NCI-H69 (cell line): Measurements from ENCODE around the gene TTC28.
"Not testable (repeated sequence)": the region's sequence is repeated elsewhere in the genome, so short reads cannot be mapped to it uniquely, and the experiment has no call there.

Experiments
- DNase-seq: peaks from one replicate; lab custom pipeline; 2025; lab: John Stamatoyannopoulos, UW

The TTC28 gene

DNA sequence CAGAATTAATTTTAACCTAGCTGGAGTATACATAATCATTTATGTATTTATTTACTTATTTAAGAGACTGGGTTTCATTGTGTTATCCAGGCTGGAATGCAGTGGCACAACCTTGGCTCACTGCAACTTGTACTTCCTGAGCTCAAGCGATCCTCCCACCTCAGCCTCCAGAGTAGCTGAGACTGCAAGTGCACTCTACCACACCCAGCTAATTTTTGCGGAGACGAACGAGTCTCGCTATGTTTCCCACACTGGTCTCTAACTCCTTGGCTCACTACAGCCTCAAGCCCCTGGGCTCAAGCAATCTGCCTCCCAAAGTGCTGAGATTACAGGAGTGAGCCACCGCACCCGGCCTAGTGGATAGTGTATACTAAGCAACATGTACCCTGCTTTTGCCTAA, 1.5 kb downstream of the TTC28 start:
- DNase-seq: not testable (repeated sequence)

DNA sequence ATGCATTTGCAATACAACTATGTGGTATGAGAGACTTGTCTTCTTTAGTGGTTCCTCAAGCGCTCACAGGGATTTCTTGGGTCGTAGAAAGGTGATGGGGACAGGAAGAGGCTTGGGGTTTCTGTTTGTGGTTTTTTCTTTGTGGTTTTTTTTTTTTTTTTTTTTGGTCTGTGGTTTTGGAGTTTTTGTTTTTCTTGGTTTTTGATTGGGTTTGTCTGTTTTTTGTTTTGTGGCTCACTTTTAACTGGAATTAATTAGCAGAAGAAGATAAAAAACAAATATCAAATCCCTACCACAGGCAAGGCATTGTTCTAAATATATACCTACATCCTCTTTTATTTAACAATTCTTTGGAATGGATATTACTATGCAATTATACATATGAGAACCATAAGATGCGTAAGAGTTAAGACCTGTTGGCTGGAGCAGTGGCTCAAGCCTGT, 5.5 kb downstream of the TTC28 start:
- no peak for DNase-seq

DNA sequence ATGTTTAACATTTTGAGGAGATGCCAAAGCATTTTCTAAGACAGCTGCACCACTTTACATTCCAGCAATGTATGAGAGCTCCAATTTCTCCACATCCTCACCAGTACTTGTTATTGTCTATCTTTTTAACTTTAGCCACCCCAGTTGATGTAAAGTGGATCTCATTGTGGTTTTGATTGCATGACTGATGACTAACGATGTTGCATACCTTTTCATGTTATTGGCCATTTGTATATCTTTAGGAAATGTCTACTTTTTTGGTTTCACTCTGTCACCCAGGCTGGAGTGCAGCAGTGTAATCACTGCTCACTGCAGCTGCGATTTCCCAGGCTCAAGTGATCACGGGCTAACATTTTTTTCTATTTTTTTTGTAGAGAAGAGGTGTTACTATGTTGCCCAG, 8.9 kb downstream of the TTC28 start:
- no peak for DNase-seq

DNA sequence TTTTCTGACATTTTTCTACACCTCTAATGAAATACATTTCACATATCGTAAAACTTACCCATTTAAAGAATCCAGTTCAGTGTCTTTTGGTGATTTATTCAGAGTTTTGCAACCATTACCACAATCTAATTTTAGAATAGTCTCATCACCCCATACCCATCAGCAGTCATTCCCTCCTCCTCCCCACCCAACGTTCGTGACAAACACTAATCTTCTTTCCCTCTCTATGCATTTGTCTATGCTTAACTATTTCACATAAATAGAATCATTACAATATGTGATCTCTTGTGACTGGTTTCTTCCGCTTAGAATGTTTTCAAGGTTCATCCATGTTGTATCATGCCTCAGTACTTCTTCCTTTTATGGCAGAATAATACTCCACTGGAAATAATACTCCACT, 9.5 kb downstream of the TTC28 start:
- no peak for DNase-seq

DNA sequence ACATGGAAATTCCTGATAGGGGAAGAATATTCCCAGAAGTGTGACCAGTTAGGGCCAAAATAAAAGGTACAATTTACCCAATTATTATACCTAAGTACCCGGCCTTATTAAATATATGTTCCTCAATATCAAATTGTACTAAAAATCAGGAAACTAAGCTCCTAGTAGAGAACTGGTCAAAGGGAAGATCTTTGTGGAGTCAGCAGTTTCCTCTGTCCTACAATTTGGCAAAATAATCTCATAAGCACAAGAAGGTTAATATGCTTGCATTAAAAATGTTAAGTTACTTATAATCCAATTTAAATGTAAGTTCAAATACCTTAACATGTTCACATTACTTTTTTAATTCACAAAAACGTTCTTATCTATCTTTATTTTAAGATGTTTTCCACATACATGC, 10.3 kb downstream of the TTC28 start:
- no peak for DNase-seq

DNA sequence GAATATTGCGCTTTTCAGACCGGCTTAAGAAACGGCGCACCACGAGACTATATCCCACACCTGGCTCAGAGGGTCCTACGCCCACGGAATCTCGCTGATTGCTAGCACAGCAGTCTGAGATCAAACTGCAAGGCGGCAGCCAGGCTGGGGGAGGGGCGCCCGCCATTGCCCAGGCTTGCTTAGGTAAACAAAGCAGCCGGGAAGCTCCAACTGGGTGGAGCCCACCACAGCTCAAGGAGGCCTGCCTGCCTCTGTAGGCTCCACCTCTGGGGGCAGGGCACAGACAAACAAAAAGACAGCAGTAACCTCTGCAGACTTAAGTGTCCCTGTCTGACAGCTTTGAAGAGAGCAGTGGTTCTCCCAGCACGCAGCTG, 16.1 kb downstream of the TTC28 start:
- not testable (repeated sequence) for DNase-seq

DNA sequence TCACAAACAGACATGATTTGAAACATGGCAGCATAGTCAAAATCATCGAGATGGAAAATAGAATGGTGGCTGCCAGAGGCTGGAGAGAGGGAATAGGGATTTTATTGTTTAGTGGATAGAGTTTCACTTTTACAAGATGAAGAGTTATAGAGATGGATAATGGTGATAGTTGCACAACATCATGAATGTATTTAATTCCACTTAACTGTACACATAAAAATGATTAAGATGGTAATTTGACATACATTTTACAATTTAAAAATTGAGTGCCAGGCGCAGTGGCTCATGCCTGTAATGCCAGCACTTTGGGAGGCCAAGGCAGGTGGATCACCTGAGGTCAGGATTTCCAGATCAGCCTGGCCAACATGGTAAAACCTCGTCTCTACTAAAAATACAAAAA, 21.2 kb downstream of the TTC28 start:
- DNase-seq: no peak

DNA sequence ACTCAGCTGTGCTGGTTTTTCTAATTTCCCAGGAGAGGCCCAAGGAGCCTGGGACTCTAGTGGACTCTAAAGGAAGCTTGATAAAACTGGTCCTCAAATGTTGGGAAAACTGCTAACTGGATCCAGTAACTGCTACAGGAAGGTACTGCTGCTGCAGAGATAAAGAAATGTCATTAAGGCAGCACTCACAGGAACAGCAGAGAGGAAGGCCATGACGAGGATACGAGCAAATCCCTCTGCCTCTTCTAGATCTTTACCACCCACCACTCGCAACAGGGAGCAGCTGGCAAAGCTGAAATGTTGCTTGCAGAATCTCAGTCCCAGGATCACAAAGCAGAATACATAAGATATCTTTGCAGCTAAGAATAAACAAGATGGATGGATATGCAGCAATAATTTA, 23.5 kb downstream of the TTC28 start:
- no peak for DNase-seq

DNA sequence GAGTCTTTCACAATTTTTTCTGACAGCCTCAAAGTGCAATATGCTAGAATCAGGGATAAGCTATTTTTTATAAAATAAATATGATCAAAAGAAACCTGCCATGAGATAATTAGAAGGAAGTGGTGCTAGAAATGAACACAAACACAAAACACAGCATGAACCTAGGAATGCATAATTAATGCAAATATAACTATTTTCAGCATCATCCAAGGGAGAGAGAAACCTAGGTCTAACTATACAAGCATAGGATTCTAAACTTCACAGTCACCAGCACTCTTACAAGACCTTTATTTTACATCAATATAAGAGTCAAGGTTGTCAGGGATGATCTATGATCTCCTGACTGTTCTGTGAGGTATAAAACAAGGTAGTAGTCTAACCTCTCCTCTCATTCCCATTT, 29.2 kb downstream of the TTC28 start:
- DNase-seq: no peak

DNA sequence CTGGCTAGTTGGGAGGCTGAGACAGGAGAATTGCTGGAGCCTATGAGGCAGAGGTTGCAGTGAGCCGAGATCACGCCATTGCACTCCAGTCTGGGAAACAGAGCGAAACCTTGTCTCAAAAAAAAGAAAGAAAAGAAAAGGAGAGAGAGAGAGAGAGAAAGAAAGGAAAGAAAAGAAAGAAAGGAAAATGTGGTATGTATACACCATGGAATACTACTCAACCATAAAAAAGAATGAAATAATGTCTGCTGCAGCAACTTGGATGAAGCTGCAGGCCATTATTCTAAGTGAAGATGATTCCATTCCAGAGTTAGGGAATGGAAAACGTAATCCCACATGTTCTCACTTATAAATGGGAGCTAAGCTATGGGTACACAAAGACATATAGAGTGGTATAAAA, 30.8 kb downstream of the TTC28 start:
- no peak for DNase-seq

DNA sequence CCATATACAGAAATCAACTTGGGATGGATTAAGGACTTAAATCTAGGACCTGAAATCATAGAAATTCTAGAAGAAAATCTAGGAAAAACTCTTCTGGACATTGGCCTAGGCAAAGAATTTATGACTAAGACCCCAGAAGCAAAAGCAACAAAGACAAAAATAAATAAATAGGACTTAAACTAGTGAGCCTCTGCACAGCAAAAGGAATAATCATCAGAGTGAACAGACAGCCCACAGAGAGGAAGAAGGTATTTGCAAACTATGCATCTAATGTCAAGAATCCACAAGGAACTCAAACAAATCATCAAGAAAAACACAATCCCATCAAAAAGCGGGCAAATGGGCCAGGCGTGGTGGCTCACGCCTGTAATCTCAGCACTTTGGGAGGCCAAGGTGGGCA, 32.4 kb downstream of the TTC28 start:
- no peak for DNase-seq

DNA sequence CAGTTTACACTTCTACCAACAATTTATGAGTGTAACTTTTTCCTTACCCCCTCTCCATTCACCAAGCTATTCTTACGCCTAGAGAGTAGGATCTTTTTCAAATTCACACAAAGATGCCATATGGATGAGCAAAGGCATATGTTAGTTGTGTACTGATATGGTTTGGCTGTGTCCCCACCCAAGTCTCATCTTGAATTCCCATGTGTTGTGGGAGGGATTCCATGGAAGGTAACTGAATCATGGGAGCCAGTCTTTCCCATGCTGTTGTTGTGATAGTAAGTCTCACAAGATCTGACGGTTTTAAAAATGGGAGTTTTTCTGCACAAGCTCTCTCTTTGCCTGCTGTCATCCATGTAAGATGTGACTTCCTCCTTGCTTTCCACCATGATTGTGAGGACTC, 40.3 kb downstream of the TTC28 start:
- DNase-seq: no peak

DNA sequence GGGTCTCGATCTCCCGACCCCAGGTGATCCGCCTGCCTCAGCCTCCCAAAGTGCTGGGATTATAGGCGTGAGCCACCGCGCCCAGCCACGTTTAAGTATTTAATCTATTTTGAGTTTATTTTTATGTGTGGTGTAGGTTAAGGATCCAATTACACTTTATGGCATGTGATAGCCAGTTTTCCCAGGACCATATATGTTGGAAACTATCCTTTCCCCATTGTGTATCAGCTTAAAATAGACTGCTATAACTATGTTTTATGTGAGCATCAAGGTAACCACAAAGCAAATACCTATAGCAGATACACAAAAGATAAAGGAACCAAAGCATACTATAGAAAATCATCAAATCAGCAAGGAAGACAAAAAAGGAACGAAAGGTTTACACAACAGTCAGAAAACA, 42.4 kb downstream of the TTC28 start:
- DNase-seq: no peak

DNA sequence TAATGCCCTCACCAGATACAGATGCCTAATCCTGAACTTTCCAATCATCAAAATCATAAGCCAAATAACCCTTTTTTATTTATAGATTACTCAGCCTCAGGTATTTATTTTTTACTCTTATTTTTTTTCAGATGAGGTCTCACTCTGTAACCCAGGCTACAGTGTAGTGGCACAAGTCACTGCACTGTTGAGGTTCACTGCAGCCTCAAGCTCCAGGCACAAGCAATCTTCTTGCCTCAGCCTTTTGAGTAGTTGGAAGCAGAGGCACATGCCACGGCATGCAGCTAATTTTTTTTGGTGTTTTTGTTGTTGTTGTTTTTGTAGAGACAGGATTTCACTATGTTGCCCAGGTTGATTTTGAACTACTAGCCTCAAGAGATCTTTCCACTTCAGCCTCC, 49.5 kb downstream of the TTC28 start:
- no peak for DNase-seq

DNA sequence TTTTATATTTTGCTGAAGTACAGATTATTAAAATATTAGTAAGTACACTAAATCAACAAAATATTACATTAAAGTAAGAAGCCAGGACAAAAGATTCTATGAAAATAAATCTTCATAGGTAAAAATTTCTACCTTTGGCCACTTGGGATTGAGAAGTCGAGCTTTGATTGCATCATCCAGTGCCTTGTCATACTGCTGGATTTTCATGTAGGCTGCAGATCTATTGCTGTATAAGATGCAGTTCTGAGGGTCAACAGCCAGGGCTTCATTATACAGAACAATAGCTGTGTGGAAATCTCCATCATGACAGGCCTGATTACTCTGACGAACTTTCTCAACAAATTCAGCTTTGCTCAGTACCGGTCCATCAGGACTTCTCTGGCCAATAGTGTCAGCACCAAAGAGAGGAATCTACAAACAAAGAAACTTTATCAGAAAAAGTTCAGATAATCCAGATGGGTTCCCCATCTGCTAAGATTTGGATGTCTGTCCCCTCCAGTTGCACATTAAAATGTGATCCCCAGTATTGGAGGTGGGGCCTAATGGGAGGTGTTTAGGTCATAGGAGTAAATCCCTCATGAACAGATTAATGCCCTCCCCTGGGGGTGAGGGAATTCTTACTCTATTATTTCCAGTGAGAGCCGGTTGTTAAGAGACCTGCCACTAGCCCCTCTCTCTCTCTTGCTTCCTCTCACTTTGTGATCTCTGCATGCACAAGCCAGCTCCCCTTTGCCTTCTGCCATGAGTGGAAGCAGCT, 50.0 kb downstream of the TTC28 start:
- peak; percentile 54 for DNase-seq

DNA sequence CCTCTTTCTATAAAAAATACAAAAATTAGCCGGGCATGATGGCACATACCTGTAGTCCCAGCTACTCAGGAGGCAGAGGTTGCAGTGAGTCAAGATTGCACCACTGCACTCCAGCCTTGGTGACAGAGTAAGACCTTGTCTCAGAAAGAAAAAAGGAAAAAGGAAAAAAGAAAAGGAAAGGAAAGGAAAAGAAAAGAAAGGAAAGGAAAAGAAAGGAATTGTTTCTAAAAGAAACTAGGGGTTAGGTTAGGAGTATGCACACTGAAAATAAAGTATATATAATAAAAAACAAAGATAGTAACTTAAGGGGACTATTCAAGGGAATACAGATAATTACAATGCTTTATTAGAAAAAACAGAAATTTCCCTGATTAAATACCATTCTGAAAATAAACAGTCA, 50.9 kb downstream of the TTC28 start:
- DNase-seq: no peak

DNA sequence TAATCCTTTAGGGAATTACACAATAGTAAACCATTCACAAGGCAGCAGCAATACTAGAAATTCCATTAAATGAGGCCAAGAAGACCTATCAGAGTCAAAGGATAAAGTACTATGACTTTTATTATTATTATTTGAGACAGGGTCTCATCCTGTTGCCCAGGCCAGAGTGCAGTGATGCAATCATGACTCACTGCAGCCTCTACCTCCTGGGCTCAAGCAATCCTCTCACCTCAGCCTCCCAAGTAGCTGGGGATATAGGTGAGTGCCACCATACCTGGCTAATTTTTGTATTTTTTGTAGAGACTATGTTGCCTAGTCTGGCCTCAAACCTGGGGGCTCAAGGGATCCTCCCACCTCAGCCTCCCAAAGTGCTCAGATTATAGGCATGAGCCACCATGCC, 51.8 kb downstream of the TTC28 start:
- no peak for DNase-seq

DNA sequence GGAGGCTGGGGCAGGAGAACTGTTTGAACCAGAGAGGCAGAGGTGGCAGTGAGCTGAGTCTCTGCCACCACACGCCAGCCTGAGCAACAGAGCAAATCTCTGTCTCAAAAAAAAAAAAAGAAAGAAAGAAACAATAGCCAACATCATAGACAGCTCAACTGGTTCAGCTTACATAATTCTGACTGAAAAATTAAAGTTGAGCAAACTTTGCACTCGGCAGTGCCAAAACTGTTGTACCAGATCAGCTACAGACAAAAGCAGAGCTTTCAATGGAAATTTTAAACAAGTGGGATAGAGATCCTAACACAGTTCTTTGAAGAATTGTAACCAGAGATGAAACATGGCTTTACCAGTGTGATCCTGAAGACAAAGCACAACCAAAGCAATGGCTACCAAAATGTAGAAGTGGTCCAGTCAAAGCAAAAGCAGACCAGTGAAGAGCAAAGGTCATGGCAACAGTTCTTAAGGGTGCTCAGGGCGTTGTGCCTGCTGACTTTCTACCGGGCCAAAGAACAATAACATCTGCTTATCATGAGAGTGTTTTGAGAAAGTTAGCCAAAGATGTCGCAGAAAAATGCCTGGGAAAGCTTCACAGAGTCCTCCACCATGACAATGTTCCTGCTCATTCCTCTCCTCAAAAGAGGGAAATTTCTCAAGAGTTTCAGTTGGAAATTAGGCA, 59.3 kb downstream of the TTC28 start:
- no peak for DNase-seq

DNA sequence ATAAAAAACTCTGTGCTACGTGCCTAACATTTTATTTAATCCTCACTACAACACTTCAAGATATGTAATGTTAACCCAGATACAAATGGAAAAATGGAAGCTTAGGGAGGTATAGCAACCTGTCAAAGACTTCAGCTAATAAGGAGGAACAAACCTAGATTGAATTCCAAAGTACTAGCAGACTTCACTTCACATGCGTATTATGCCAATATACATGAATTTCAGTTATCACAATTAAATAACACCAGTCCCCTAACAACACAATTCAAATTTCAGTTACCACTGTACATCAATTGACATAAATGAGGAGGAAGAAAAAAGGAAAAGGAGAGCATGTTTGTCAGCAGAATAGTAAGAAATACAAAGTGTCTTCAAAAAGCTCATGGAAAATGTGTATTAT, 60.4 kb downstream of the TTC28 start:
- DNase-seq: no peak

DNA sequence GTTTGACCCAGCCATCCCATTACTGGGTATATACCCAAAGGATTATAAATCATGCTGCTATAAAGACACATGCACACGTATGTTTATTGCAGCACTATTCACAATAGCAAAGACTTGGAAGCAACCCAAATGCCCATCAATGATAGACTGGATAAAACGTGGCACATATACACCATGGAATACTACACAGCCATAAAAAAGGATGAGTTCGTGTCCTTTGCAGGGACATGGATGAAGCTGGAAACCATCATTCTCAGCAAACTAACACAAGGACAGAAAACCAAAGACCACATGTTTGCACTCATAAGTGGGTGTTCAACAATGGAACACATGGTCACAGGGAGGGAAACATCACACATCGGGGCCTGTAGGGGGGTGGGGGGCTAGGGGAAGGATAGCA, 64.2 kb downstream of the TTC28 start:
- DNase-seq: not testable (repeated sequence)

DNA sequence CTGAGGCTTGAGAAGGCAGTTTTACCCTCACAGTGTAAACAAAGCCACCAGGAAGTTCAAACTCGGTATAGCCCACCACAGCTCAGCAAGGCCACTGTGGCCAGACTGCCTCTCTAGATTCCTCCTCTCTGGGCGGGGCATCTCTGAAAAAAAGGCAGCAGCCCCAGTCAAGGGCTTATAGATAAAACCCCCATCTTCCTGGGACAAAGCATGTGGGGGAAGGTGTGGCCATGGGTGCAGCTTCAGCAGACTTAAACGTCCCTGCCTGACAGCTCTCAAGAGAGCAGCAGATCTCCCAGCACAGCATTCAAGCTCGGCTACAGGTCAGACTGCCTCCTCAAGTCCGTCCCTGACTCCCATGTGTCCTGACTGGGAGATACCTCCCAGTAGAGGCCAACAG, 69.7 kb downstream of the TTC28 start:
- no peak for DNase-seq

DNA sequence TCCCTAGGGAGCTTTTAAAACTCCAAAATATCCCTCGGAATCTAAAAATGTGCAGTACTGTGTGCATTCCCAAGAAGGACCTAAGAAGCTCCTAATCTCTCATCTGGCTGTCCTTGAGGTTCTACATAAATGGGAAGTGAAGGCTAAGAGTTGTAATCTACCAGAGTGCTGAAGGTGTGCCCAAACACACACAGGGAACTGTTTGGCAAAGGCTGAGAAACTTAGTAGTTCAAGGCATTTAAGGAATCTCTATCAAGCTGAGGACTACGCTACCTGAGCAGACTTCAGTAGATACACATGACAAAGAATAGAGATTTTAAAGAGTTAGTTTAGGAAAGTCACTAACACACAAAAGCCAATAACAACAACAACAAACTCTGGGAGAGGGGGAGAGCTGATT, 71.1 kb downstream of the TTC28 start:
- no peak for DNase-seq

DNA sequence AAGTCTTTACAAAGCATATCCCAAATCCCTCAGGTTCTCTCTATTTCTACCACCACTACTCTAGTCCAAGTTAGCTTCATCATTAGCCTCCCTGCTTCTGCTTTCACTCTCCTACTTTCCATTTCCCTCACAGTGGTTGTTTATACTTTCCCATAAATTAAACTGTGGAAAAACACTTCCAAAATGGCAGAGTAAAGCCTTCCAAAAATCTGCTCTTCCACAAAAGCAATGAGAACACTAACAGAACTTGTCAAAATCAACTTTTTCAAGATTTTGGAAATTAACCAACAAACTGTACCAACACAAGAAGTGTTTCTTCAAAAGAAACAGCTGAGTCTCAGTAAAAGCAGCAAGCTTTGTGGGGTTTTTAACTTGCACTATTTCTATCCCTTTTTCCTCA, 71.8 kb downstream of the TTC28 start:
- no peak for DNase-seq
